GM13976 (cell line): Measurements from ENCODE around the gene PTPRB.

Experiments
- DNase-seq: peaks from one replicate; pipeline ENCODE4 v3.0.0; 2012; ENCODE audit warnings: low spot score
- in situ Hi-C: fragments of 300-500 bp; cut with MboI; formaldehyde crosslinking; loops from one replicate; pipeline ENCODE4 v1.12.0; 2022; ENCODE audit warnings: low sequenced_read_pairs, mixed read lengths, inconsistent platforms; ENCODE audit not compliant: unreplicated experiment
- TF ChIP-seq, protein P1 (sequence below): IDR thresholded peaks from 2 replicates; pipeline ENCODE4 v1.5.1; 2012; ENCODE audit warnings: borderline replicate concordance, mild to moderate bottlenecking; ENCODE audit not compliant: insufficient read depth; ENCODE audit errors: extremely low read depth, missing control alignments, control extremely low read depth

PTPRB gene

GRCh38 chr12:70645494-70646317 lies 8.5 kb upstream of the PTPRB start:
- DNase-seq = no peak
- TF ChIP-seq, protein P1, sequence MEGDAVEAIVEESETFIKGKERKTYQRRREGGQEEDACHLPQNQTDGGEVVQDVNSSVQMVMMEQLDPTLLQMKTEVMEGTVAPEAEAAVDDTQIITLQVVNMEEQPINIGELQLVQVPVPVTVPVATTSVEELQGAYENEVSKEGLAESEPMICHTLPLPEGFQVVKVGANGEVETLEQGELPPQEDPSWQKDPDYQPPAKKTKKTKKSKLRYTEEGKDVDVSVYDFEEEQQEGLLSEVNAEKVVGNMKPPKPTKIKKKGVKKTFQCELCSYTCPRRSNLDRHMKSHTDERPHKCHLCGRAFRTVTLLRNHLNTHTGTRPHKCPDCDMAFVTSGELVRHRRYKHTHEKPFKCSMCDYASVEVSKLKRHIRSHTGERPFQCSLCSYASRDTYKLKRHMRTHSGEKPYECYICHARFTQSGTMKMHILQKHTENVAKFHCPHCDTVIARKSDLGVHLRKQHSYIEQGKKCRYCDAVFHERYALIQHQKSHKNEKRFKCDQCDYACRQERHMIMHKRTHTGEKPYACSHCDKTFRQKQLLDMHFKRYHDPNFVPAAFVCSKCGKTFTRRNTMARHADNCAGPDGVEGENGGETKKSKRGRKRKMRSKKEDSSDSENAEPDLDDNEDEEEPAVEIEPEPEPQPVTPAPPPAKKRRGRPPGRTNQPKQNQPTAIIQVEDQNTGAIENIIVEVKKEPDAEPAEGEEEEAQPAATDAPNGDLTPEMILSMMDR = no peak
- in situ Hi-C loops = no loop called here

DNA sequence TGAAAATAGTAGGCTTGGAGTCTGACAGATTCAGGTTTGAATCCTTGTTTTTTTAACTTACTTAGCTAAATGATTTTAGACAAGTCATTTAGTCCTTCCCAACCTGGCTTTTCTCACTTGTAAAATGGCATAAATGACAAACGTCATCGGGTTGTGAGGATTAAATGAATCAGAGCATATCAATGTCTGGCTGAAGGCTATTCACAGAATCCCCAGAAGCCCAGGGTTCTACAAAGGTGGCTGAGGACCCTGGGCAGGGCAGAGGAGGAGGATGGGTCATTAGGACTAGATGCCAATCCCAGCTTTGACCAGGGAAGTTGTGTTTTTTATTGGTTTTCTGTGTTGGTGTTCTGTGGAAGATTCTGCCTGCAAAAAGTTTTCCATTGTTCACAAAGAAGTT lies 7.6 kb upstream of the PTPRB start:
- no peak for DNase-seq
- TF ChIP-seq, protein P1 = no peak

DNA sequence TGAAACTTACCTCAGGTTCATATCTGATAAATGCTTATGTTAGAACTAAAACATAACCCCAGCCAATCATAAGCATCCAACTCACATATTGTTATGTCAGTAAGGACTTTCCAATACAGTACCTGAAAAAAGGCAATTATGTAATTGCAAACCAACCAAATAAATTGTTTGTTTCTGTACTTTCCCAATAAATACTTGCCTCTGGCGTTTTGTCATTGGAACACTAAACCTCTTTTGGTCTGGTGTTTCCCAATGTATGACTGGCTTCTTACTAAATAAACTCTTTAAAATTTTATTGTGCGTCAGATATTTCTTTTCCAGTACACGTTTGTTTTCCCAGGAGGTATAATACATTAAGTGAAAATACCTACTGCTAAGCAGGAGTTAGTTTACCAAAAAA lies 6.7 kb upstream of the PTPRB start:
- no peak for DNase-seq
- TF ChIP-seq, protein P1 = no peak
- in situ Hi-C loops = no loop called here

More for the DNA sequence above, 7.6 kb upstream of the PTPRB start:
- in situ Hi-C loops = no loop called here

DNA sequence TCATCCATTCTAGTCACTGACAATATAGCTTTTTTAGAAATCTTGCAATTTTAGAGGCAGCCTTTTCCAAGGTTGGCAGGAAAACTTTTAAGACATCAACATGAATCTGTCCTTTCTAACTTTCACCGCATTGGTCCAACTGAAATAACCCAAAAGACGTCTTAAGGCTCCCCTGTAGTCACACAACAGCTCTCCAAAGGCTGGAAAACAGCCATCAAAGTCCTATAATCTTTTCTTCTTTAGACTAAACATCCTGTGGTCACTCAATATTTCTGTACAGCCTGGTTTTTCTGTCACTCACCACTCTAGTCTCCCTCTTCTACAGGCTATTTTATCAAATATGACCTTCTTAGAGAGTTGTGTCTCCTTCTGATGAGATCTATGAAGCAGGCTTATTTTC lies 4.5 kb upstream of the PTPRB start:
- in situ Hi-C loops = no loop called here

GRCh38 chr12:70640901-70641300 lies 3.7 kb upstream of the PTPRB start:
- TF ChIP-seq, protein P1 = no peak
- no peak for DNase-seq
- in situ Hi-C loops = no loop called here

More for the DNA sequence above, 4.5 kb upstream of the PTPRB start:
- TF ChIP-seq, protein P1 = no peak
- DNase-seq = no peak

DNA sequence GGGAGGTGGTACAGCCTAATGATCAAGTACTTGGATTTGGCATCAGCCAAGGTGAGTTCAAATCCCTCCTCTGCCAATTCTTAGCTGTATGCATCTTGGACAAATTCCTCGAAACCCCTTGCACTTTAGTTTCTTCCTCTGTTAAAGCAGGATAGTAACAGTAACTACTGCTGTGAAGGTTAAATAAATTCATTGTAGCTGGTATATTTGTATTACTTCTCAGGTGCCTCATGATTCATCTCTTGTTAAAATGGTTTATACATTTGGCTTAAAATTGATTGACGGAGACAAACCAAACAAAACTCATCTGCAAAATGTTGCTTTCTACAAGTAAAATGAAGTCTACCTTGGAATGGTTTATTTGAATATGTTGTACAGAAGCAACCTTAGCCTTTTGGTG lies 2.3 kb upstream of the PTPRB start:
- TF ChIP-seq, protein P1 = no peak
- in situ Hi-C loops = no loop called here
- no peak for DNase-seq
